Upper lobe of left lung (tissue), 4 donors: ENCODE measurements around the gene RSPH9.

Experiments
- CTCF ChIP-seq, 6 experiments: fragments of 450-650 bp in 4 of 6; fragments of 200-600 bp in 2 of 6; sonication (generic) in 2 of 6; IDR thresholded peaks; one replicate each; pipeline ENCODE4 v1.5.1; 2016 to 2019; ENCODE audit warnings: antibody characterized with exemption in 6 of 6
- POLR2A ChIP-seq, 4 donors: fragments of 450-650 bp; IDR thresholded peaks; one replicate each; pipeline ENCODE4 v1.5.1; 2016 to 2017; ENCODE audit warnings: antibody characterized with exemption in 4 of 4, mild to moderate bottlenecking in 2 of 4
- POLR2AphosphoS5 ChIP-seq, 2 donors: sonication (generic); formaldehyde crosslinking; IDR thresholded peaks; one replicate each; pipeline ENCODE4 v1.5.1; 2017; ENCODE audit warnings: antibody characterized with exemption in 2 of 2

- TF ChIP-seq CTCF (IDR thresholded peaks at IDR 0.05): no peak
- no peak for TF ChIP-seq POLR2AphosphoS5 (IDR thresholded peaks at IDR 0.05)
- TF ChIP-seq POLR2A (IDR thresholded peaks at IDR 0.05): no peak
These were observed 27.2 kb downstream of the RSPH9 start for GRCh38 chr6:43671801-43672690.
